IMR-90 (cell line): ENCODE data around the gene FEV. TPM values are rescaled to one million over a fixed set of nuclear protein-coding genes. Genes with fewer than 3 reads are reported as not detected.

ENCODE experiments used
- ATAC-seq: fragments of 200-7000 bp; cut with Tn5 transposase; 2 replicates; pipeline ENCODE4 v1.9.1; 2020; ENCODE audit warnings: low read depth, mild to moderate bottlenecking, moderate library complexity
- BruUV-seq: library from RNA; stranded (reverse); fragments of 400-500 nt; replicated peaks from 2 replicates; lab custom pipeline; 2021; lab: Mats Ljungman, UMichigan
- CTCF ChIA-PET: fragments of 300-600 bp; formaldehyde crosslinking; extraction: SDS; loops from one replicate; lab custom pipeline; 2021; ENCODE audit warnings: antibody characterized with exemption; lab: Yijun Ruan, JAX
- POLR2A ChIA-PET: fragments of 300-600 bp; sonication (Branson Sonifier 250); formaldehyde crosslinking; loops from one replicate; lab custom pipeline; 2022; ENCODE audit warnings: antibody characterized with exemption; ENCODE audit not compliant: unreplicated experiment; lab: Charles Lee
- DNase-seq: peaks from one replicate; pipeline ENCODE4 v3.0.0; 2013
- H2AFZ ChIP-seq: replicated peaks from 2 replicates; pipeline ENCODE3; 2013; ENCODE audit warnings: low read length, mild to moderate bottlenecking; ENCODE audit not compliant: poor library complexity
- H2AK5ac ChIP-seq: 2 replicates; pipeline ENCODE4 v1.6.1; 2013; ENCODE audit warnings: low read depth, low read length, inconsistent platforms
- H2AK9ac ChIP-seq: replicated peaks from 2 replicates; pipeline ENCODE3; 2013; ENCODE audit warnings: mild to moderate bottlenecking, low read depth, low read length, moderate library complexity; ENCODE audit not compliant: poor library complexity
- H2BK120ac ChIP-seq: 2 replicates; pipeline ENCODE4 v1.6.1; 2013; ENCODE audit warnings: low read depth, low read length, inconsistent platforms
- H2BK15ac ChIP-seq: 3 replicates; pipeline ENCODE4 v1.6.1; 2013; ENCODE audit warnings: low read depth, low read length, inconsistent platforms
- H2BK20ac ChIP-seq: 2 replicates; pipeline ENCODE4 v1.6.1; 2013; ENCODE audit warnings: low read depth, mild to moderate bottlenecking, inconsistent platforms, low read length, moderate library complexity
- H2BK5ac ChIP-seq: 2 replicates; pipeline ENCODE4 v1.6.1; 2013; ENCODE audit warnings: mild to moderate bottlenecking, low read depth, low read length, inconsistent platforms; ENCODE audit not compliant: poor library complexity, severe bottlenecking
- H3K14ac ChIP-seq: replicated peaks from 2 replicates; pipeline ENCODE4 v1.6.1; 2013; ENCODE audit warnings: low read depth, low read length, inconsistent platforms
- H3K18ac ChIP-seq: 2 replicates; pipeline ENCODE4 v1.6.1; 2013; ENCODE audit warnings: low read depth, low read length, control low read depth
- H3K23ac ChIP-seq: 2 replicates; pipeline ENCODE4 v1.6.1; 2013; ENCODE audit warnings: low read depth, low read length, inconsistent platforms
- H3K27ac ChIP-seq: 2 replicates; pipeline ENCODE4 v1.5.1; 2013; ENCODE audit warnings: mild to moderate bottlenecking, control low read depth, low read length; ENCODE audit not compliant: insufficient read depth
- H3K27me3 ChIP-seq: 2 replicates; pipeline ENCODE4 v1.6.1; 2013; ENCODE audit warnings: low read length; ENCODE audit not compliant: control insufficient read depth, insufficient read depth
- H3K36me3 ChIP-seq: 2 replicates; pipeline ENCODE4 v1.6.1; 2013; ENCODE audit warnings: low read length, mixed read lengths; ENCODE audit not compliant: control insufficient read depth, insufficient read depth
- H3K4ac ChIP-seq: 2 replicates; pipeline ENCODE4 v1.6.1; 2013; ENCODE audit warnings: low read depth, low read length, inconsistent platforms
- H3K4me1 ChIP-seq: 2 replicates; pipeline ENCODE4 v1.6.1; 2013; ENCODE audit warnings: low read length, mixed read lengths; ENCODE audit not compliant: control insufficient read depth, insufficient read depth
- H3K4me2 ChIP-seq: 2 replicates; pipeline ENCODE4 v1.6.1; 2013; ENCODE audit warnings: low read depth, mild to moderate bottlenecking, control low read depth, low read length, moderate library complexity
- H3K4me3 ChIP-seq: 2 replicates; pipeline ENCODE4 v1.5.1; 2013; ENCODE audit warnings: low read depth, mild to moderate bottlenecking, control low read depth, low read length, moderate library complexity; ENCODE audit not compliant: insufficient read depth
- H3K56ac ChIP-seq: 2 replicates; pipeline ENCODE4 v1.6.1; 2013; ENCODE audit warnings: low read length, inconsistent platforms; ENCODE audit not compliant: insufficient read depth; ENCODE audit errors: extremely low read depth
- H3K79me1 ChIP-seq, 2 experiments: 2 replicates each; pipeline ENCODE4 v1.6.1; 2013; ENCODE audit warnings: low read length in 2 of 2, inconsistent platforms in 1 of 2, low read depth in 1 of 2
- H3K9ac ChIP-seq: 2 replicates; pipeline ENCODE4 v1.6.1; 2013; ENCODE audit warnings: low read depth, low read length, control low read depth
- H3K9me1 ChIP-seq: 2 replicates; pipeline ENCODE4 v1.6.1; 2013; ENCODE audit warnings: low read length, inconsistent platforms; ENCODE audit not compliant: insufficient read depth
- H3K9me3 ChIP-seq: 2 replicates; pipeline ENCODE4 v1.6.1; 2013; ENCODE audit warnings: low read length; ENCODE audit not compliant: control insufficient read depth, insufficient read depth
- H4K20me1 ChIP-seq: 2 replicates; pipeline ENCODE4 v1.6.1; 2013; ENCODE audit warnings: low read length, inconsistent platforms; ENCODE audit not compliant: insufficient read depth
- H4K5ac ChIP-seq: 2 replicates; pipeline ENCODE4 v1.6.1; 2013; ENCODE audit warnings: mild to moderate bottlenecking, low read depth, low read length, control low read depth
- H4K8ac ChIP-seq, 2 experiments: 2 replicates each; pipeline ENCODE4 v1.6.1; 2013; ENCODE audit warnings: low read depth in 2 of 2, low read length in 2 of 2, control low read depth in 1 of 2, inconsistent platforms in 1 of 2
- H4K91ac ChIP-seq: 2 replicates; pipeline ENCODE4 v1.6.1; 2013; ENCODE audit warnings: low read depth, low read length, inconsistent platforms; ENCODE audit not compliant: insufficient read depth
- BHLHE40 ChIP-seq: fragments of 150-350 bp; IDR thresholded peaks from 2 replicates; pipeline ENCODE4 v1.6.1; 2016; ENCODE audit warnings: mild to moderate bottlenecking, low read depth, low read length
- CHD1 ChIP-seq: IDR thresholded peaks from 2 replicates; pipeline ENCODE4 v1.6.1; 2012; ENCODE audit warnings: low read depth, low read length, improper control_type of control experiment
- CTCF ChIP-seq: conservative IDR thresholded peaks from 2 replicates; pipeline ENCODE4 v1.5.1; 2012; ENCODE audit warnings: mild to moderate bottlenecking, low read depth, low read length, improper control_type of control experiment
- MAFK ChIP-seq: IDR thresholded peaks from 2 replicates; pipeline ENCODE4 v1.6.1; 2012; ENCODE audit warnings: low read depth, low read length, improper control_type of control experiment
- MAZ ChIP-seq: IDR thresholded peaks from 2 replicates; pipeline ENCODE4 v1.6.1; 2012; ENCODE audit warnings: low read depth, mild to moderate bottlenecking, low read length, improper control_type of control experiment, moderate library complexity, borderline replicate concordance
- NFE2L2 ChIP-seq: fragments of 150-350 bp; IDR thresholded peaks from 2 replicates; pipeline ENCODE4 v1.6.1; 2016; ENCODE audit warnings: low read depth, mild to moderate bottlenecking, low read length
- RAD21 ChIP-seq: IDR thresholded peaks from 2 replicates; pipeline ENCODE4 v1.6.1; 2012; ENCODE audit warnings: low read length, improper control_type of control experiment
- RCOR1 ChIP-seq: IDR thresholded peaks from 2 replicates; pipeline ENCODE4 v1.6.1; 2012; ENCODE audit warnings: mild to moderate bottlenecking, low read length, improper control_type of control experiment; ENCODE audit not compliant: insufficient replicate concordance
- RFX5 ChIP-seq: IDR thresholded peaks from 2 replicates; pipeline ENCODE4 v1.8.0; 2012; ENCODE audit warnings: low read depth, mild to moderate bottlenecking, low read length, moderate library complexity
- SMC3 ChIP-seq: fragments of 150-350 bp; IDR thresholded peaks from 2 replicates; pipeline ENCODE4 v1.6.1; 2016; ENCODE audit warnings: low read depth, mild to moderate bottlenecking, antibody characterized with exemption, low read length, moderate library complexity
- WGBS, 2 experiments: methylation state at CpG; one replicate each; pipeline versions ENCODE4 v1.1.5 to v1.1.7; 2013; ENCODE audit warnings: missing lambda C conversion rate in 2 of 2; ENCODE audit not compliant: insufficient read length in 1 of 2; ENCODE audit errors: extremely low coverage in 2 of 2; 5-methylcytosine and 5-hydroxymethylcytosine counted together
- dilution Hi-C: fragments of 300-500 bp; cut with HindIII; formaldehyde crosslinking; loops from one replicate; pipeline ENCODE4 v1.14.3; 2018; ENCODE audit warnings: low sequenced_read_pairs; ENCODE audit not compliant: unreplicated experiment
- in situ Hi-C: fragments of 300-500 bp; cut with MboI; formaldehyde crosslinking; loops from 3 replicates; pipeline ENCODE4 v1.14.3; 2019; ENCODE audit warnings: low sequenced_read_pairs, inconsistent platforms, mixed read lengths
- intact Hi-C: fragments of 100-400 bp; cut with micrococcal nuclease; formaldehyde crosslinking; loops from 2 replicates; pipeline ENCODE4 v1.10.0; 2022
- polyA plus RNA-seq, 3 experiments: library from polyadenylated mRNA; depleted of rRNA; stranded (reverse); fragments of >200 nt; gene quantifications; 2 replicates each; pipeline ENCODE4 v1.2.3, GENCODE V29; 2012; ENCODE audit warnings: low replicate concordance in 1 of 3
- total RNA-seq: library from RNA; depleted of rRNA; stranded (reverse); fragments of >200 nt; gene quantifications from 2 replicates; pipeline ENCODE4 v1.2.3, GENCODE V29; 2012

The FEV gene
- total and polyA plus RNA-seq, 2 of the 4 experiments (the other 2 are of a cell fraction): not detected

GRCh38 chr2:218964041-218964771, 20.8 kb downstream of the FEV start:
- H2BK15ac ChIP-seq: no peak overlapping the region
- peak overlapping the region; percentile 42 for H2AK9ac ChIP-seq
- H4K91ac ChIP-seq: no peak overlapping the region
- no TSS peak for BruUV-seq
- H3K9me3 ChIP-seq: no peaks in the 10 kb centered on the region
- WGBS, 2 experiments: no CpG with 5 or more reads among the region's 5 CpGs
- H3K27me3 ChIP-seq: peaks cover 41% of the 10 kb centered on the region
- H2AFZ ChIP-seq: peak overlapping the region; percentile 5
- no peaks in the 10 kb centered on the region for H3K36me3 ChIP-seq
- peak overlapping the region; percentile 35; the same call in 1 of the 2 replicates for H2BK20ac ChIP-seq
- H2AK5ac ChIP-seq: no peak overlapping the region
- intact Hi-C loops: no loop called here
- ChIA-PET CTCF (no interaction called here), POLR2A (no interaction called here)
- H3K56ac ChIP-seq: no peak overlapping the region
- no peaks in the 10 kb centered on the region for H3K79me1 ChIP-seq
- ATAC-seq (peak; percentile 18; the same call in 1 of the 2 replicates), DNase-seq (peak; percentile 92)
- H2BK120ac ChIP-seq: no peak overlapping the region
- peak; percentile 99 for TF ChIP-seq NFE2L2
- TF ChIP-seq MAFK: peak; percentile 81
- TF ChIP-seq RAD21: no peak
- TF ChIP-seq MAZ: no peak
- TF ChIP-seq SMC3: no peak
- peak; percentile 15; the same call in 1 of the 2 replicates for TF ChIP-seq BHLHE40
- no peak for TF ChIP-seq CTCF
- TF ChIP-seq RFX5: no peak
- TF ChIP-seq CHD1: no peak
- no peak for TF ChIP-seq RCOR1
- no peak overlapping the region for H2BK5ac ChIP-seq
- no peak overlapping the region for H3K9ac ChIP-seq
- no peak overlapping the region for H4K5ac ChIP-seq
- no peak overlapping the region for H3K18ac ChIP-seq
- 0 out of 2 replicates have a peak, but pooled peaks cover under 1% of the 10 kb centered on the region for H3K9me1 ChIP-seq
- no peaks in the 10 kb centered on the region for H4K20me1 ChIP-seq
- no peak overlapping the region for H3K23ac ChIP-seq
- H3K27ac ChIP-seq: no peak overlapping the region
- dilution Hi-C loops: no loop called here
- no peaks in the 10 kb centered on the region for H3K4me1 ChIP-seq
- H3K14ac ChIP-seq: no peak overlapping the region
- H3K4me2 ChIP-seq: no peak overlapping the region
- no peak overlapping the region for H3K4me3 ChIP-seq
- no peak overlapping the region for H3K4ac ChIP-seq
- in situ Hi-C loops: no loop called here
- H4K8ac ChIP-seq: no peak overlapping the region; a peak in 1 of 4 replicates
